GM19455 (cell line): ENCODE measurements around the gene ALK.

Experiments
- ATAC-seq: cut with Tn5 transposase; IDR thresholded peaks from one replicate; pipeline ENCODE4 v1.9.1; 2021; ENCODE audit not compliant: unreplicated experiment

ALK gene

GRCh38 chr2:29910465-29910864 lies 10.9 kb downstream of the ALK start:
- no peak for ATAC-seq

DNA sequence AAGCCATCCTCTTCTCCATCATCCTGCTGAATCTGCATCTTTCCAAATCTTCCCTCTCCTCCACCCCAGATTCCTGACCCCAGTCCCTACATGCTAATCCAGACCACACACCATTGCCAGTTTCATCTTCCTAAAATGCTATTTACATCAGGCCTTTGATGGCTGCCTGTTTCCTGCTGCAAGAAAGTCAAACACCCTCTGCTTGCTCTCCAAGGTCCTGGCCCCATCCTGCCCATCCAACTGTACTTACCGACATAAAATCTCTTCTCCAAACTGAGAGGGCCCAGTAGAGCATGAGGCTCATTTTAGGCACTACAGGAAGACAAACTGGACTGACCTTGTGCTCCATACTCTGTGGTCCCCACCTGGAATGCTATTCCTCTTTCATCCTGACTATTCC lies 19.0 kb downstream of the ALK start:
- ATAC-seq = no peak

GRCh38 chr2:29900971-29901633 lies 20.3 kb downstream of the ALK start:
- ATAC-seq = no peak

- ATAC-seq = no peak
Observed at GRCh38 chr2:29898999-29899398, 22.4 kb downstream of the ALK start.

GRCh38 chr2:29894822-29895614 lies 26.4 kb downstream of the ALK start:
- ATAC-seq = no peak

DNA sequence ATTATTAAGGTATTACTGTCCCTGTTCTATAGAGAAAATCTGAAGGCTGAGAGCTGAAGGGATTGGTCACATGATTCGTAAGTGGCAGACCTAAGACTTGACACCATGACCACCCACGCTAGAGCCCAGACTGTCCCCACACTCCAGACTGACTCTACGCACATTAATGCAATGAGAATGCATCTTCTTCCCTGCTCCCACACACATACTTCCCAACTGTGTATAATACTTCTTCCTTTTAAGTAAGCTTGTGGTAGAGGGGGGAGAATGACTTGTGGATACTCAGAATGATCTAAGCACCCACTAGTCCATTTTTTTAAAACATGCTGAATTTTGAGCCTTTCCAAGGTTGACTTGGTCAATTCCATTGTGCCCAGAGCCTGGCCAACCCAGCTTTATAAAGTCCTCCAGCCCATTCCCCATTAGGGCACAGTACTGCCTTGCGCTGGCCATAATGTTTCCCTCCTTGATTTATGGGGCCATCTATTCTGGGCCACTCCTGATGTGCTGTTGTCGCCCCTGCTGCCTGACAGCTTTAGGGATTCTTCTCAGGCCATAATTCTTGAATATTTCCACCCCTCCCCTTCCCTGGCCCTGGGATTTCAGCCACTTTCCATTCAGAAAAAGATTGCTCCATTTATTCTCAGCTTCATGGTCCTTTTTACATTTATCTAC lies 28.7 kb downstream of the ALK start:
- no peak for ATAC-seq

GRCh38 chr2:29881089-29881730 lies 40.2 kb downstream of the ALK start:
- ATAC-seq = no peak

DNA sequence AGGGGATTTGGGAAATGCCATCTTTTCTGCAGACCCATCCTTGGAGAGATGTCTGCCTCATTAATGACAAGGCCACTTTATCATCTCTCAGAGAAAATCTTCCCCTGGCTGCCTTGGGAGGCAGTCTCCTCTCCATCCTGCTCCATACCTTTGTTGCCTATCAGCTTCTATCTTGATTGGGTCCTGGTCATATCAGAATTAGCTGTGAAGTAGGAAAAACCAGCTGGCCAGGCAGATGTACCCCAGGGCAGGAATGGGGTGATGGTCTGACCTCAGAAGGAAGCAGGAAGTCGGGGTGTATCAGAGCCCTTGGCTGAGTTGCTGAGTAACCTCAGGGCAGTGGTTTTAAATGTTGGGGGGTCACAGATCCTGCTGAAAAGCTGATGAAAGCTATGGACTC lies 41.3 kb downstream of the ALK start:
- no peak for ATAC-seq

GRCh38 chr2:29879456-29879855 lies 41.9 kb downstream of the ALK start:
- no peak for ATAC-seq

- no peak for ATAC-seq
Observed at GRCh38 chr2:29878898-29879297, 42.5 kb downstream of the ALK start.

GRCh38 chr2:29876374-29876773 lies 45.0 kb downstream of the ALK start:
- no peak for ATAC-seq

- ATAC-seq = no peak
Observed at GRCh38 chr2:29874745-29875144, 46.6 kb downstream of the ALK start.

GRCh38 chr2:29872870-29873269 lies 48.5 kb downstream of the ALK start:
- no peak for ATAC-seq

DNA sequence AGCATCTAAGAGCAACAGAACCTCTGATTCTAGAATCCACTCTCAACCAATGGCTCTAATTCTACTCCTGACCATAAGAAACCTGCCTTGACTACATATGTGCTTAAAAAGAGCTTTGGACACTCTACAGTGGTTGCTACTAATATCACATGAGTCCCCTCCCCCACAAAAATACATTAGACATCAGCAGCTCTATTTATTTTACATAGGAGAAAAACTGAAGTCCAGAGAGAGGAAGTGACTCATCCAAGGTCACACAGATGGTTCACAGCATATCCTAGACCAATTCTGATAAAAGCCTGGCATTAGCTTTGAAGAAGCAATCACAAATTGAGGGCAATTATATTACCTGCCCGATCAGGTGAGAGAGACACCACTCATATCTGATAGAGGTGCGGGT lies 49.8 kb downstream of the ALK start:
- no peak for ATAC-seq

GRCh38 chr2:29865512-29865911 lies 55.9 kb downstream of the ALK start:
- ATAC-seq = no peak

GRCh38 chr2:29864988-29865387 lies 56.4 kb downstream of the ALK start:
- ATAC-seq = no peak

GRCh38 chr2:29855924-29856639 lies 65.3 kb downstream of the ALK start:
- peak; percentile 71 for ATAC-seq

DNA sequence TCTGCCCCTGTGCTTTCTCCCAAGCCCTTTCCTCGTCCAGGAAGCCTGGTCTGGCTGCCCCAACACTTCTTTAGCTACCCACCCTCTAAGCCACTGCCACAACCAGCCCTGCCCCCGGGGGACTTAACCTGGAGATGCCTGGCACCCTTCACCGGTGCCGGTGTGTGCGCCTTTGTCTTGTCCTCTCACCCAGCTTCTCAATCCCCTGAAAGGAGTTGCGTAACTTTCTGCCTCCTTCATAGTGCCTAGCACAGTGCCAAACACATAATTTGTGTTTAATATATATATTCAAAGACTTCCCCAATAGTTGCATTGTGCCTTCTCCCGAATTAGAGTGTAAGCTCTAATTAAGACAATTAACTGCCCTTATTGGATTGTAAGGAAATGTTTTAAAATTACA lies 70.6 kb downstream of the ALK start:
- ATAC-seq = no peak

DNA sequence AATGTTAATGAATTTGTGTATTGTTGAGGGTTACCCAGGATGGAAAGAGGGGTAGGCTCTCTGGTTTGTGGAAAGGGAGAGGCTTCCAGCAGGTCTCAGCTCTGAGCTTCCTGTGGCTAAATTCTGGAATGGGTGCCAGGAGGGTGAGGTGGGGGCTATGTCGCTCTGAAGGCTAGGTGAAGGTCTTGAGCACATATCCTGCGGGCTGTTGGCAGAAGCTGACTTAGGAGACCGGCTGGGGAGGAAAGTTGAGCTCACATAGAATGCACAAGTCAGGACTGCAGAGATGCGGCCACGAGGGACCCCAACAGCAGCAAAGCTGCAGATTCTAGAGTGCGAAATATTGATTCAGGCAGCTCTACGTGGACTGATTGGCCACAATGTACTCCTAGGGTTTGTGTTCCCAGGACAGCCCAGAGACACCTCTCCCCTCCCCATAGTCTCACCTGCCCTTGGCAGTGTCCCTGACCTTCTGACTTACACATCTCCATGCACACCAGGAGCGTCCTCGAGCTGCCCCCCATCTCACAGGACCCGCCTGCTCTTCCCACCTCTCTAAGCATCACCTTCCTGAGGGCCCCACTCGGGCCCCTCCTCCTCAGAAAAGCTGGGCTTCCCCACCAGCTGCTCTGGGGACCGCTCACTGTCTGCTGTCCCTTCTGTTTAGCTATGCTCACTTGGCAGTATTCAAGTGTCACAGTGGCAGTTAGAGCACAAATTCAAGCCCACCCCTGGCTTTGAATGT lies 72.6 kb downstream of the ALK start:
- ATAC-seq = no peak

GRCh38 chr2:29847886-29848285 lies 73.5 kb downstream of the ALK start:
- ATAC-seq = no peak
